ENCODE measurements around the gene RGS16. TPM values are rescaled to one million over a fixed set of nuclear protein-coding genes. Genes with fewer than 3 reads are reported as not detected.

RGS16 gene, protein sequence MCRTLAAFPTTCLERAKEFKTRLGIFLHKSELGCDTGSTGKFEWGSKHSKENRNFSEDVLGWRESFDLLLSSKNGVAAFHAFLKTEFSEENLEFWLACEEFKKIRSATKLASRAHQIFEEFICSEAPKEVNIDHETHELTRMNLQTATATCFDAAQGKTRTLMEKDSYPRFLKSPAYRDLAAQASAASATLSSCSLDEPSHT
- total RNA-seq (10 to 100 TPM in 1 of 5 donors, 1 to 10 TPM in 2, under 1 TPM in 1, not detected in 1; 0.58 to 29.0 (median 3.2) TPM), polyA plus RNA-seq (1 to 10 TPM; 1.3 to 2.1 (median 1.9) TPM)
- long read RNA-seq, donor 1, result 0 reads
- long read RNA-seq, donor 2, partial matches to known transcripts, result 0 of 2 reads
- long read RNA-seq, donor 2, other reads (novel, unspliced or antisense), result 0 of 2 reads
- long read RNA-seq, donor 3, partial matches to known transcripts, result 0 of 1 reads
- long read RNA-seq, donor 3, other reads (novel, unspliced or antisense), result 0 of 1 reads
- long read RNA-seq, donor 4, result 0 reads
- long read RNA-seq, donor 5, result 0 reads
- long read RNA-seq, donor 6, result 0 reads
- long read RNA-seq, donor 7, partial matches to known transcripts, result 0 of 2 reads
- long read RNA-seq, donor 7, other reads (novel, unspliced or antisense), result 0 of 2 reads
- long read RNA-seq, donor 8, result 0 reads
- long read RNA-seq, donor 9, result 0 reads
- long read RNA-seq, donor 10, result 0 reads

DNA sequence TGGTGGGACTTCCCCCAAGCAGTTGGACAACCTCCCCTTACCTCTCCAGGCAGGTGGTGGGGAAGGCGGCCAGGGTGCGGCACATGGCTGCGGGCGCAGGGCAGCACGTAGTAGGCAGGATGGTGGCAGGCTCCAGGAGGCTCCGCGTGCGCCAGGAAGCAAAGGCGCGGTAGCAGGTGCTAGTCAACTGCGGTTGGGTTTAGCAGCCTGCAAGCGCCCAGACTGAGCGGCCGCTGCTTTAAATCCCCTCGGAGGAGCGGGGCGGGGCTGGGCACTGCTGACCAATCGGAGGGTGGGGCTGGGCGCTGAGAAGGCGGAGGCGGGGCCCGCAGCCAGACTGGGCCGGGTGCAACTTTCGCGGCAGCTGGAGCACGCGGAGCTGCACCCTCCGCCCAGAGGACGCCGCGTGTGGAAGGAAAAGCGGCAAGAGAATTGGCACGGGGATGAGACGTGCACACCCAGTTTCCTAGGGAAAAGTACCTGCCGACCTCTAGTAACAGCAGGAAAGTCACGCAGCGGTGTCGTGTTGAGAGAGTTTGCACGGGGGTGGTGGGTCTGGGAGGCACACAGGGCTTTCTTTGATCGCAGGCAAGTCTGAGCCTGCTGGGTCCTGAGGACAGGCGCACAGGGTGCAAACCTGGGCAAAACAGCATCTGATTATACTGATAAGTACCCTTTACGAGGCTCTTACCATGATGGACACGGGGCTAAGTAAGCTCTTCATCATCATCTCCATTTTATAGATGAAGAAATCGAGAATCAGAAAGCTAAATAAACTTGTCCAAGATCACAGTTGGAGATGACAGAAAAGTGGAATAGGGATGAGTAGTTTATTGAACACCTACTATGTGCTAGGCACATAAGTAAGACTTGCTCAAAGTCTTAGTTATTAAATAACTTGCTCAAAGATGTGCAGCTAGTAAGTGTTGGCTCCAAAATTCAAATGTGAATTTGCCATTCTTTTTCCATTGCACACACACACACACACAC lies at the start of gene RGS16:
TSS of gene RGS16 (minus strand) at position 215 of the 990 bp plus-strand sequence. CDS start at position 85, 130 bp downstream.
- peak; percentile 96 to 97 for DNase-seq
- 5 to 22% (median 6%) methylated on average over 9 to 44 of the region's 44 CpGs for WGBS, 5 donors
- H3K9me3 ChIP-seq, result no peaks in the 10 kb centered on the region
- peak within 1 kb of the TSS; percentile 43 to 80 (median 61) for H3K27ac ChIP-seq
- intact Hi-C loops (cut with DNase I; ENCODE audit: low total_unique reads), result no loop called here
- H3K27me3 ChIP-seq, result no peaks in the 10 kb centered on the region
- H3K4me1 ChIP-seq, result peaks cover 26 to 40% (median 32%) of the 10 kb centered on the region in 4 donors
- peaks cover 0 to 17% (median 15%) of the 10 kb centered on the region in 4 donors for H3K36me3 ChIP-seq
- H3K4me3 ChIP-seq, result peak within 1 kb of the TSS; percentile 47 to 60 (median 53)
- TF ChIP-seq, protein P1, sequence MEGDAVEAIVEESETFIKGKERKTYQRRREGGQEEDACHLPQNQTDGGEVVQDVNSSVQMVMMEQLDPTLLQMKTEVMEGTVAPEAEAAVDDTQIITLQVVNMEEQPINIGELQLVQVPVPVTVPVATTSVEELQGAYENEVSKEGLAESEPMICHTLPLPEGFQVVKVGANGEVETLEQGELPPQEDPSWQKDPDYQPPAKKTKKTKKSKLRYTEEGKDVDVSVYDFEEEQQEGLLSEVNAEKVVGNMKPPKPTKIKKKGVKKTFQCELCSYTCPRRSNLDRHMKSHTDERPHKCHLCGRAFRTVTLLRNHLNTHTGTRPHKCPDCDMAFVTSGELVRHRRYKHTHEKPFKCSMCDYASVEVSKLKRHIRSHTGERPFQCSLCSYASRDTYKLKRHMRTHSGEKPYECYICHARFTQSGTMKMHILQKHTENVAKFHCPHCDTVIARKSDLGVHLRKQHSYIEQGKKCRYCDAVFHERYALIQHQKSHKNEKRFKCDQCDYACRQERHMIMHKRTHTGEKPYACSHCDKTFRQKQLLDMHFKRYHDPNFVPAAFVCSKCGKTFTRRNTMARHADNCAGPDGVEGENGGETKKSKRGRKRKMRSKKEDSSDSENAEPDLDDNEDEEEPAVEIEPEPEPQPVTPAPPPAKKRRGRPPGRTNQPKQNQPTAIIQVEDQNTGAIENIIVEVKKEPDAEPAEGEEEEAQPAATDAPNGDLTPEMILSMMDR (IDR thresholded peaks at IDR 0.05), result no peak
- TF ChIP-seq POLR2AphosphoS5 (IDR thresholded peaks at IDR 0.05) (peak; percentile 38 to 94 (median 90)), EP300 (IDR thresholded peaks at IDR 0.05) (no peak), POLR2A (IDR thresholded peaks at IDR 0.05) (no peak)

DNA sequence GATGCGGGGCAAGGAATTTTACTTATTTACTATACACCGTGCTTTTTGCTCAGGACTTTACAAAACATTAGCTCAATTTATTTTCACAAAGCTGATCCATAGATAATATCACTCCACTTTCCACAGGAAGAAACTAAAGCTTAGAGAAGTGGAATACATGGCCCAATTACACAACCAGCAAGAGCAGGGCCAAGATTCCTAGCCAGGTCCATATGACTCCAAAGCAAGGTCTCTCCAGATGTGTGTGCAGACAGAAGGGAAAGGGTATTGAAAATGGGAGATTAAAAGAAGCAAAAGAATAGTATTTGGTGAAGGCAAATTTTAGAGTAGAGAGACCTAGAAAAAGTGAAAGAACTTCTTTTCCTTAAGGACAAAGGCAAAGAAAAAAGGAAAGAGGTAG lies 49.8 kb upstream of the RGS16 start:
- Histone ChIP-seq H3K27ac (no peak overlapping the region), H3K4me1 (no peaks in the 10 kb centered on the region), H3K9me3 (no peaks in the 10 kb centered on the region), H3K36me3 (no peaks in the 10 kb centered on the region), H3K27me3 (no peaks in the 10 kb centered on the region), H3K4me3 (no peak overlapping the region)
- DNase-seq, result no peak
- WGBS, 5 donors, result 81 to 89% (median 85%) methylated on average over 2 of the region's 2 CpGs
- intact Hi-C loops (cut with DNase I; ENCODE audit: low total_unique reads), result no loop called here
- TF ChIP-seq POLR2A (IDR thresholded peaks at IDR 0.05), result no peak
- no peak for TF ChIP-seq POLR2AphosphoS5 (IDR thresholded peaks at IDR 0.05)
- TF ChIP-seq, protein P1 (IDR thresholded peaks at IDR 0.05), result no peak
- TF ChIP-seq EP300 (IDR thresholded peaks at IDR 0.05), result no peak

DNA sequence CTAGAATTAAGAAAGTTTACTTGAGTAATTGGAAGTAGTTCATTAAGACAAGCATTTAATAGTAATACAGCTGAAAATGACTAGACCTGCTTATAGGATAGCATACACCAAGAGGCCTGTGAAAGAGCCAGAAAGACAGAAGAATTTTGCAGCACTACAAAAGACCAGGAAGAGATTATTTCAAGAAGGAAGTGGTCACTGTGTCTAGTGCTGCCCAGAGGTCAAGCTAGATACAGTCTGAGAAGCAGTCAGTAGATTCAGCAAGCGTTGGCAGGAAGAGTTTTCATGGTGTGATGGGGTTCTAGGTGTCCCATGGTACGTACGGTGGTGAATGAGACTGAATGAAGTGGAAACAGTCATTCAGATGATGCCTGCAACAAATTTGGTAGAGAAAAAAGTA lies 48.7 kb upstream of the RGS16 start:
- no peak for TF ChIP-seq EP300 (IDR thresholded peaks at IDR 0.05)
- no peak for TF ChIP-seq POLR2A (IDR thresholded peaks at IDR 0.05)
- TF ChIP-seq POLR2AphosphoS5 (IDR thresholded peaks at IDR 0.05), result no peak
- TF ChIP-seq, protein P1 (IDR thresholded peaks at IDR 0.05), result no peak
- no peak for DNase-seq
- WGBS, 5 donors, result 56 to 89% (median 69%) methylated on average over 3 of the region's 3 CpGs
- H3K36me3 ChIP-seq, result no peaks in the 10 kb centered on the region
- no peaks in the 10 kb centered on the region for H3K4me1 ChIP-seq
- no peak overlapping the region for H3K4me3 ChIP-seq
- H3K9me3 ChIP-seq, result no peaks in the 10 kb centered on the region
- H3K27ac ChIP-seq, result no peak overlapping the region
- H3K27me3 ChIP-seq, result no peaks in the 10 kb centered on the region
- intact Hi-C loops (cut with DNase I; ENCODE audit: low total_unique reads), result no loop called here

DNA sequence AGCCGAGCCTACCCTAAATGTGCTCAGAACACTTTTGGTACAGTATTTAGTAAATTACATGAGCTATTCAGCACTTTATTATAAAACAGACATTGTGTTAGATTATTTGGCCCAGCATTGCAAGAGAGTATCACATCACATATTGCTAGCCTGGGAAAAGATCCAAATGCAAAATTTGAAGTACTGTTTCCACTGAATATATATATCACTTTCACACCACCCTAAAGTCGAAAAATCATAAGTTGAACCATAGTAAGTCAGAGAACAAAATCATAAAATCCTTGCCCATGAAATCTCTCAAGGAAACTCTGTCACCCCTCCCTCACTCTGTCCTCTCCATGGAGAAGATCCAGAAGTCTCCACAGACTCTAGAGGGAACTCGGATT lies 47.1 kb upstream of the RGS16 start:
- DNase-seq, result peak in 1 of 2 donors; percentile 50
- 48 to 79% (median 70%) methylated on average over 3 of the region's 3 CpGs for WGBS, 5 donors
- Histone ChIP-seq H3K36me3 (no peaks in the 10 kb centered on the region), H3K4me3 (no peak overlapping the region), H3K9me3 (no peaks in the 10 kb centered on the region), H3K4me1 (no peaks in the 10 kb centered on the region), H3K27me3 (no peaks in the 10 kb centered on the region), H3K27ac (no peak overlapping the region)
- no peak for TF ChIP-seq POLR2A (IDR thresholded peaks at IDR 0.05)
- no peak for TF ChIP-seq EP300 (IDR thresholded peaks at IDR 0.05)
- TF ChIP-seq POLR2AphosphoS5 (IDR thresholded peaks at IDR 0.05), result no peak
- TF ChIP-seq, protein P1 (IDR thresholded peaks at IDR 0.05), result no peak
- intact Hi-C loops (cut with DNase I; ENCODE audit: low total_unique reads), result no loop called here

Data from stomach (tissue), 19 donors.